Urinary bladder (tissue), 4 donors: ENCODE measurements around the gene TRAF7. TPM values are rescaled to one million over a fixed set of nuclear protein-coding genes. Genes with fewer than 3 reads are reported as not detected.
"Not testable (repeated sequence)": the region's sequence is repeated elsewhere in the genome, so short reads cannot be mapped to it uniquely, and the experiment has no call there.

Experiments
- DNase-seq: peaks from one replicate; pipeline ENCODE4 v3.0.0-alpha.2; 2015; ENCODE audit errors: extremely low spot score
- H3K27ac ChIP-seq: one replicate; pipeline ENCODE4 v1.5.1; 2013; ENCODE audit warnings: low read depth, mild to moderate bottlenecking, moderate library complexity
- H3K36me3 ChIP-seq: one replicate; pipeline ENCODE4 v1.6.1; 2013; ENCODE audit warnings: mild to moderate bottlenecking, moderate library complexity; ENCODE audit not compliant: insufficient read depth
- H3K4me1 ChIP-seq: one replicate; pipeline ENCODE4 v1.6.1; 2013; ENCODE audit warnings: mild to moderate bottlenecking, moderate library complexity; ENCODE audit not compliant: insufficient read depth
- H3K4me3 ChIP-seq: one replicate; pipeline ENCODE4 v1.5.1; 2013; ENCODE audit warnings: low read depth, low read length
- WGBS: extraction: QIAGEN DNeasy Blood & Tissue Kit; methylation state at CpG from one replicate; pipeline ENCODE4 v1.1.7; 2013; 5-methylcytosine and 5-hydroxymethylcytosine counted together
- polyA plus RNA-seq: library from polyadenylated mRNA; stranded (reverse); fragments of 200-250 nt; gene quantifications from one replicate; pipeline ENCODE4 v1.2.3, GENCODE V29; 2013
- total RNA-seq: library from RNA; depleted of rRNA; stranded (reverse); fragments of >200 nt; gene quantifications from one replicate; pipeline ENCODE4 v1.2.3, GENCODE V29; 2014
- donor health status: healthy with polysubstance abuse.
- donor health status: healthy.

Gene TRAF7
- total and polyA plus RNA-seq, 2 donors = 21.9 to 57.0 TPM

DNA sequence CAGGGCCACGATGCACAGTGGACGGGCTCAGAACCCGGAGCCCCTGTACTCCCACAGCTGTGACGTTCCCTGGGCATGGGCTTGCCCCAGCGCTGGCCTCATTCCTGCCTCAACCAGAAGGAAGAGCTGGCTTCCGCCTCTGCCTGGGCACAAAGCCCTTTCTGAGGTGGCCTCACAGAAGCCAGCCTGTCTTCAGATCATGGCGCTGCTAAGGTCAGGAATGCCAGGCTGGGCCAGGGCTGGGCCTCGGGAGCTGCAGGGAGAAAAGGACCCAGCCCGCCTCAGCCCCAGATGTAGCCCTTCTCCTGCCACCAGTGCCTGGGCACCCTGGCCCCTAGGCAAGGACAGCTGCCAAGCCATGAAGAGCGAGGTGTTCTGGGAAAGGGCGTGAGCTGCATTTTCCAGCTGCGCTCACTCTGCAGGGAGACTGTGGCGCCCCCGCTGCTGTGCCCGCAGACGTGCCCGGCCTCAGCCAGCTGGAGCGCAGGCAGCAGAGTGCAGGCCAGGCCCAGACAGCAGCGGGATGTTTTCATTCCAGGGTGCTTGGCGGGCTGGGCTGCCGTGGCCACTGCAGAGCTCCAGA lies 29.3 kb upstream of the TRAF7 start:
- not testable (repeated sequence) for H3K4me3 ChIP-seq, H3K36me3 ChIP-seq, DNase-seq, H3K4me1 ChIP-seq
- peak overlapping the region; percentile 68 for H3K27ac ChIP-seq
- WGBS = 29% methylated on average over 21 of the region's 21 CpGs

DNA sequence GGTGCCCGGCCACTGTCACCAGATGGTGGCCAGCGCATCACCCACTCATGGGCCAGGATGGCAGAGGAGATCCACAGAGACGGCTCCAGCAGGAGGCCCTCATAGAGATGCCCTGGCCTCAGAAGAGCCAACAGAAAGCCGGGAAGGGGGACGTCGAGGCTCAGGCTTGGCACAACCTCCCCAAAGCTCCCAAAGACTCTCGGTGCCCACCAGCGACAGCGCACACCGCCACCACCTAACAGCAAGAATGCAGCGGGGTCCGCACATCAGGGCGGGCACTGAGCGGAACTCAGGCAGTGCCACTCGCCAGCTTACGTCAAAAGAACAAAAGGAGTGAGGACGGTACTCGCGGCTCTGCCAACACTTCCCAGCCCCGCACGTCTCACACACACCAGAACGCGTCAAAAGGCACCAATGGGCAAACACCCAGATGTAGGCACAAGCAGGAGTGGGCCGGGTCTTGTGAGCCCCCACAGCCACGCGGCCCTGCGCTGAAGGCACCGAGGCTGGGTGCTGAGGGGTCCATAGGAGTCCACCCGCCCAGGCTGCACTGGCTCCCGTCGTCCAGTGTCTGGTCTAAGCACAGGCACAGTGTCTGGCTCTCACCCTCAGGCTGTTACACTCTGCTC lies 28.5 kb upstream of the TRAF7 start:
- H3K4me1 ChIP-seq, DNase-seq: not testable (repeated sequence)

DNA sequence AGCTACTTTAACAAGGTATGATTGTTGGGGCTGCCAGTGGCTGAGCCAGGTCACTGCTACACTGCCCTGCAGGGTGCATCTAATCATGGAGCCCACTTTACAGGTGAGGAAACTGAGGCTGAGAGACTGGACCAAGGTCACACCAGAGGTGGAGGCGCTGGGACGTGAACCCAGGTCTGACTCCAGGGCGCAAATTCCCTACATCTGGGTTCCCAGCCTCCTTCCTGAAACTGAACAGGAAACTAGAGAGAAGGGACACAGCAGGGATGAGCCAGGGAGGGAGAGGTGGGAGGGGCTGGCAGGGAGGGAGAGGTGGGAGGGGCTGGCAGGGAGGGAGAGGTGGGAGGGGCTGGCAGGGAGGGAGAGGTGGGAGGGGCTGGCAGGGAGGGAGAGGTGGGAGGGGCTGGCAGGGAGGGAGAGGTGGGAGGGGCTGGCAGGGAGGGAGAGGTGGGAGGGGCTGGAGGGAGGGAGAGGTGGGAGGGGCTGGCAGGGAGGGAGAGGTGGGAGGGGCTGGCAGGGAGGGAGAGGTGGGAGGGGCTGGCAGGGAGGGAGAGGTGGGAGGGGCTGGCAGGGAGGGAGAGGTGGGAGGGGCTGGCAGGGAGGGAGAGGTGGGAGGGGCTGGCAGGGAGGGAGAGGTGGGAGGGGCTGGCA lies 27.8 kb upstream of the TRAF7 start:
- not testable (repeated sequence) for H3K27ac ChIP-seq, H3K4me3 ChIP-seq, H3K36me3 ChIP-seq, DNase-seq, H3K4me1 ChIP-seq
- 22% methylated on average over 3 of the region's 3 CpGs for WGBS

More for the DNA sequence above, 28.5 kb upstream of the TRAF7 start:
- not testable (repeated sequence) for H3K4me3 ChIP-seq, H3K27ac ChIP-seq, H3K36me3 ChIP-seq
- 72% methylated on average over 31 of the region's 31 CpGs for WGBS

DNA sequence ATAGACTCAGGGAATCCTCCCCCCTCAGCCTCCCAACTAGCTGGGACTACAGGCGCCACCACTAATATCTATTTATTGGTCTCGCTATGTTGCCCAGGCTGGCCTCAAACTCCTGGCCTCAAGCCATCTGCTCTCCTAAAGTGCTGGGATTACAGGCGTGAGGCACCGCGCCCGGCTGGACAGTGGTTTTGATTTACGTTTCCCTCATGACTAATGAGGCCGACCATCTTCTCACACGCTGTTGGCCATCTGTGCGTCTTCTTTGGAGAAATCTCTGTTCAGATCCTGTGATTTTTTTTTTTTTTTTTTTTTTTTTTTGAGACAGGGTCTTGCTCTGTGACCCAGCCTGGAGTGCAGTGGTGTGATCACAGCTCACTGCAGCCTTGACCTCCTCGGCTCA lies 26.3 kb upstream of the TRAF7 start:
- not testable (repeated sequence) for H3K36me3 ChIP-seq, DNase-seq, H3K4me3 ChIP-seq, H3K4me1 ChIP-seq, H3K27ac ChIP-seq
- WGBS = 24% methylated on average over 9 of the region's 11 CpGs

DNA sequence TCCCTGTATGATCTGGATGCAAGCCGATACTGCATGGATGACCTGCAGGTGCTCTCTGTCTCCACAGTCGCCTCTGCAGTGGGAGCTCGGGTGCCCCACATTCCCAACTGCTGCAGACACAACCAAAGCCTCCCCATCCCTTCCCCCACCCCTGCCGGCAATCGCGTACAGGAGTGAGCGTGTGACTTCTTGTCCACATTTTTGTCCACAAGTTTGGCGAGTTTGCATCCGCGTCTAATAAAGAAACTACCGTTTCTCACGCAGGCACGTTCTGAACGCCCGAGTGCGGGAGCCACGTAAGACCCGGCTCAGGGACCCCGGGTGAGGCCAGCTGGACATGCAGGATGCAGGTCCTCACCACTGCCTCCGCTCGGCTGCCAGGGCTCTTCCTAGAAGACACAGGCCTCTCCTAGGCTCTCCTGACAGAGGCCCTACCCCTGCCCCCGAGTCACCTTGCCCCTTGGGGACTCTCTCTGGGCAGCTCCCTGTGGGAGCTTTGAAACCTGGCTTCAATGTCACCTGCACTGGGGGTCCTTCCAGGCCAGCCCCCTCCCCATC lies 25.6 kb upstream of the TRAF7 start:
- H3K4me3 ChIP-seq, H3K4me1 ChIP-seq: not testable (repeated sequence)

DNA sequence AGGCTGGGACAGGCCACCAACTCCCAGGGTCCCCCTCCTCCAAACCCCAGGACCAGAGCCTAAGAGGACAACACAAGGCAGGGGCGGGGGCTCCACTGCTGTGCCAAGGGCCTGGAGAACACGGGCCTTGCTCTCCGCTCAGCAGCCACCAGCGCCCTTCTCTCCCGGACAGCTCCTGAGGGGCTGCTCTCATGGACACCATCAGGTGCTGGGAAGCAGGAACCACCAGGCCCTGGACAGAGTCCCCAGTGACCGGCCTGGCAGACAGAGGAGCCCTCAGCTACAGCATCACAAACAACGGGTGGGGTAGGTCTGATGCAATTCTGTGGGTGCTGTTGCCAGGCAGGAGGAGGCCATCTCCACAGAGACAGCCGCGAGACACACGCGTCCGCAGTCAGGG lies 21.8 kb upstream of the TRAF7 start:
- not testable (repeated sequence) for H3K4me1 ChIP-seq, H3K36me3 ChIP-seq, H3K4me3 ChIP-seq, DNase-seq
- 35% methylated on average over 7 of the region's 12 CpGs for WGBS
- peak overlapping the region; percentile 3 for H3K27ac ChIP-seq

More for the DNA sequence above, 25.6 kb upstream of the TRAF7 start:
- WGBS = 42% methylated on average over 22 of the region's 22 CpGs
- not testable (repeated sequence) for H3K36me3 ChIP-seq, H3K27ac ChIP-seq, DNase-seq

DNA sequence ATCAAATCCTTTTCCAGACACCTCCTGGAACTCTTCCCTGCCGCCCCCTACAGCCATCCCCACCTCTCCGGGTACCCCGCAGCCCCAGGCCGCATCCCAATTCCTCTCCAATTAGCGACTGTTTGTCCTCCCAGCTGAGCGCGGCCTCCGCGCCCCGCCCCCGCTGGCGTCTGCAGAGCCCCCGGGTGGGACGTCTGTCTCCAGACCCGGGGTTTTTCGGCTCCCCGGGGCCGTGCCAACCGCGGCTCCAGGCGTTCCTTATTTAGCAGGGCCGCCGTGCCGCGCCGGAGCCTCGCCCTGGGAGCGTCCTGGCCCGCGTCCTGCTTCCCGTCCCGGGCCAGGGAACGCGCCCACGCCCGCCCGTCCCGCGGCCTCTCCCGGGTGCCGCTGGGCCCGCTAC lies 20.5 kb upstream of the TRAF7 start:
- H3K27ac ChIP-seq, H3K4me1 ChIP-seq, DNase-seq, H3K36me3 ChIP-seq: not testable (repeated sequence)
- peak overlapping the region; percentile 51 for H3K4me3 ChIP-seq
- under 1% methylated on average over 34 of the region's 42 CpGs for WGBS

DNA sequence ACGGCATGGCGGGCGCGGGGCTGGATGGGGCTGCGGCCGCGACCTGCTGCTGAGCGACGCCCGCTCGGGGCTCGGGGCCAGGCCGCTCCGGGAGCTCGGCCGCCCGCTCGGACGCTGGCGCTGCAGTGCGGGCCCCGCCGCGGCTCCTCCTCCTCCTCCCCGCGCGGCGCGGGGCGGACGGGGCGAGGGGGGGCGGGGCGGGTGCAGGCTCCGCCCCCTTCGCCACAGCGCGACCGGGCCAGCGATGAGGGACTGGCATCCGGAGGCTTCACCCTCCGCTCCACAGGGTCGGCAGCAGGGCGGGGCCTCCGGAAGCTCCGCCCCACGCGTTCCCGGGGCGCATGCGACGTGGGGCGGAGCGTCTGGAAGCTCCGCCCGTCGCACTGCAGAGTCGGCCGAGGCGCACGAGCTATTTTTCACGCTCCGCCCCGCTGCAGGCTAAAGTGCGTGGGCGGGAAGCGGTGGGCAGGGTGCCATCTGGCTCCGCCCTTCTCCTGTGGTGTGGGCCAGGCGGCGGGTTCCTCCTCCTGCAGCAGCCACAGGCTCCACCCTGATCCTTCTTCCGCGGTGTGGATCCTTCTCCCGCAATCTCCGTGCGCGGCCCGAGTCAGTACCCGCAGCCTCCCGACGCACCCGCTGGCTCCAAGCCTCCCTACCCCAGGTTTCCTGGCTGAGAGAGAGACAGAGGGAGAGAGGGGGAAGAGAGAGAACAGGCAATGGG lies 19.7 kb upstream of the TRAF7 start, which contains the start of gene PKD1:
Gene PKD1 (minus strand): TSS at position 129 of the 721 bp plus-strand sequence. CDS start 209 bp downstream, outside the sequence.
- not testable (repeated sequence) for H3K4me1 ChIP-seq, H3K27ac ChIP-seq, H3K36me3 ChIP-seq, DNase-seq
- under 1% methylated on average over 57 of the region's 81 CpGs for WGBS
- H3K4me3 ChIP-seq = peak within 1 kb of the TSS; percentile 51

DNA sequence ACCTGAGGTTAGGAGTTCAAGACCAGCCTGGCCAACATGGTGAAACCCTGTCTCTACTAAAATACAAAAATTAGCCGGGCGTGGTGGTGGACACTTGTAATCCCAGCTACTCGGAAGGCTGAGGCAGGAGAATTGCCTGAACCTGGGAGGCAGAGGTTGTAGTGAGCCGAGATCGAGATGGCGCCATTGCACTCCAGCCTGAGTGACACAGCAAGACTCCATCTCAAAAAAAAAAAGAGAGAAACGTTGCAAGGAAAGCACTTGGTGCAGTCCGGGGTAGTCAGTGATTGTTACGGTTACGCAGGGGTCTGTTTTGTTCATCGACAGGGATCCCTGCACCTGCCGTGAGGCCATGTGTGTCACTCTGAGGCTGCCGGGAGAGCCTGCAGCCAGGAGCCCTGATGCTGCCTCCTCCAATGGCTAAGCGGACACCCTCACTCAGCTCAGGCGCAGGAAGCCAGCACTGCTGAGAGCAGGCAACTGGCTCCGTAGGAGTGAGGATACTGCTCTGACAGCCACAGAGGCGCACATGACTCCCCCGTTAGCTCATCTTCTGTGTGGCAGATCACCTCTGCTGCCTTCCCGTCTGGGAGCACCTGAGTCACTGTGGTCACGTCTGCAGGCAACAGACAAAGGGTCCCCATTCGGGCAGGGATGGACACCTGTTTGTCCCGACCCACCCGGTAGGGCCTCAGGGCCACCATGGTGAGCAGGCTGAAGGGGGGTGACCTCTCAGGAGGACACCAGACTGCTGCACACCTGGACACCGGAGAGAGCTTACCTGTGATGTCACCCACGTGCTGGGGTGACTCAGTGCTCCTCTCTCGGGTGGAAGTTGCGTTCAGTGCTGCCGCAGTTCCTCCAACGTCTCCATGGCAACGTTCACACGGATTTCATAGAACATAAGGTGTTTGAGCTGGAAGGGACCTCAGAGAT lies 12.4 kb upstream of the TRAF7 start:
- WGBS = 75% methylated on average over 31 of the region's 31 CpGs
- Histone ChIP-seq H3K4me3 (no peak overlapping the region), H3K27ac (no peak overlapping the region), H3K36me3 (no peaks in the 10 kb centered on the region), H3K4me1 (no peaks in the 10 kb centered on the region)
- no peak for DNase-seq

DNA sequence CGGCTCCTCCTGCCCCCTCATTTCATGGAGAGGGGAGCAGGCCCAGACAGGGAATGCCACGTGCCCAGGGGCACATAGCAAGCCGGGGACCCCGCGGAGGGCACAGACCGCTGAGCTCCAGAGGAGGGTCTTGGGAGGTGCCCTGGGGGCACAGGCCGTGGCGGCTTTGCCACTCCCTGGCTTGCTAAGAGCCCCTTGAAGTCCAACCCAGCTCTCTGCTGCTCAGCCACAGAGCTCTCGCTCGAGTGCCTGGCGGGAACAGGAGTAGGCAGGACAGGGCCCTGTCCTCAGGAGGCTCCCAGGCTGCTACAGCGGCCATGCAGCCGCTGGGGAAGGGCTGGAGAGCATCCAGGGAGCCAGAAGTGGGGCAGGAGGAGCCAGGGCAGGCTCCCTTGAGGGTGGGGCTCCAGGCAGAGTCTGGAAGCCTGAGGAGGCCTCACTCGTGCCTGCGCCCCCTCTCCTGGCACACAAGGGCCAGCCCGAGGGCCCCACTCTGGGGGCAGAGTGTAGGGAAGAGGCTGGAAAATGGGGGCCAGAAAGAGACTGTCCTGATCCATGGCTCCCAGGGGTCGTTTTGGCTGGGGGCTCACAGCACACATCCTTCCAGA lies 11.6 kb upstream of the TRAF7 start:
- Histone ChIP-seq H3K4me3 (no peak overlapping the region), H3K36me3 (no peaks in the 10 kb centered on the region), H3K4me1 (no peaks in the 10 kb centered on the region), H3K27ac (no peak overlapping the region)
- no peak for DNase-seq
- WGBS = 79% methylated on average over 17 of the region's 17 CpGs

DNA sequence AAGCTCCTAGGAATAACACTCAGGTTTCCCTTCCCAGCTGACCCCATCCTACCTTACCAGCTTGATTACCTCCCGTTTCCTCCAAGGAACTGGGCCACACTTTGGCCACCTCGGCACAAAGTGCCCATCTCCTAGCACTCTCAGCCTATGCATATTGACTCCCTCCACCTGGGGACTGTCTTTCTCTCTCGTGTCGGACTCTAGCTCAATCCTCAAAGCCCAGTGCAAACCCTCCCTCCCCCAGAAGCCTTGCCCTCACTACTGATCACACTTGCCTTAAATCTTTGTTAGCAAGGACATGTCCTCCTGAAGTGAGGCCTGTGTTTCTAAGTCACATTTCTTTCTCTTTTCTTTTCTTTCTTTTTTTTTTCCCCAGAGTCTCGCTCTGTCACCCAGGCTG lies 9.7 kb upstream of the TRAF7 start:
- Histone ChIP-seq H3K36me3 (no peaks in the 10 kb centered on the region), H3K4me3 (no peak overlapping the region), H3K4me1 (no peaks in the 10 kb centered on the region), H3K27ac (no peak overlapping the region)
- 80% methylated on average over 5 of the region's 5 CpGs for WGBS
- DNase-seq = no peak

DNA sequence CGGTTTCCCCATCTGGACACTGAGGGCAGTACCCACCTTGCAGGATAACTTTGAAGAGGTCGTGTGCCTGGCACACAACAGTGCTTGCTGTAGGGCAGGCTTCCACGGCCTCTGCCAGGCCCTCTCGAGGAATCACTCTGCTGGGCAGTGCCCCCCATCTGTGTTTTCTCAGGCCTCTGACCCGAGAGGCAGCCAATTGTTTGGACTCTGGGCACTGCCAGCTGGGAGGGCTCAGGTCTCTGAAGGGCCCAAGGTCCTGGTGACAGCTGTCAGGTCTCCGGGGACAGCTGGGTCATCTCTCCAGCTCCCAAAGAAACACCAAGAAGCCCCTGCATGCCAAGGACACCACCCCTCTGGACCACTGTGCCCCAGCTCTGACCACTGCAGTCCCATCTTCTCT lies 8.2 kb upstream of the TRAF7 start:
- no peaks in the 10 kb centered on the region for H3K36me3 ChIP-seq

More for the DNA sequence above, 8.2 kb upstream of the TRAF7 start:
- Histone ChIP-seq H3K4me1 (no peaks in the 10 kb centered on the region), H3K27ac (peak overlapping the region; percentile 12), H3K4me3 (no peak overlapping the region)
- 82% methylated on average over 6 of the region's 6 CpGs for WGBS
- DNase-seq = no peak
